ENCODE measurements around the gene ENTREP1.

- TF ChIP-seq CTCF (conservative IDR thresholded peaks at IDR 0.05; ENCODE audit: low read depth, low read length) (no peak), POLR2A (IDR thresholded peaks at IDR 0.05; ENCODE audit: low read depth, low read length) (no peak), RFX5 (IDR thresholded peaks at IDR 0.05; ENCODE audit: low read depth, low read length) (no peak), MAFK (IDR thresholded peaks at IDR 0.05; ENCODE audit: low read depth, low read length) (no peak), ELK1 (IDR thresholded peaks at IDR 0.05; ENCODE audit: borderline replicate concordance, low read depth, low read length) (no peak), USF2 (IDR thresholded peaks at IDR 0.05; ENCODE audit: low read depth, low read length) (no peak), BHLHE40 (IDR thresholded peaks at IDR 0.05; ENCODE audit: low read depth, low read length) (no peak), RAD21 (IDR thresholded peaks at IDR 0.05; ENCODE audit: low read length) (no peak)
These were observed 7.1 kb upstream of the ENTREP1 start for GRCh38 chr9:69317894-69318293.

Measured in IMR-90 (cell line).